WTC11 (cell line): Measurements from ENCODE around the gene GPR18. TPM values are rescaled to one million over a fixed set of nuclear protein-coding genes. Genes with fewer than 3 reads are reported as not detected.

Source experiments
- ATAC-seq: fragments of 200-7000 bp; cut with Tn5 transposase; 2 replicates; pipeline ENCODE4 v1.10.0; 2021; ENCODE audit warnings: mild to moderate bottlenecking, moderate library complexity
- CTCF ChIA-PET: fragments of 300-600 bp; sonication (Branson Sonifier 250); formaldehyde crosslinking; loops from one replicate; lab custom pipeline; 2021; ENCODE audit warnings: antibody characterized with exemption; lab: Charles Lee
- POLR2A ChIA-PET: fragments of 350-600 bp; sonication (Branson Sonifier 250); formaldehyde crosslinking; loops from one replicate; lab custom pipeline; 2021; ENCODE audit warnings: antibody characterized with exemption; lab: Charles Lee
- DNase-seq: peaks from one replicate; pipeline ENCODE4 v3.0.0; 2021; ENCODE audit warnings: low spot score
- H3K27ac Mint-ChIP-seq: 2 replicates; pipeline ENCODE4 v1.8.0; 2021; ENCODE audit warnings: mixed read lengths
- H3K27me3 Mint-ChIP-seq: 2 replicates; pipeline ENCODE4 v1.8.0; 2021; ENCODE audit warnings: low read depth, mild to moderate bottlenecking, moderate library complexity, mixed read lengths
- H3K36me3 Mint-ChIP-seq: 2 replicates; pipeline ENCODE4 v1.8.0; 2021; ENCODE audit warnings: mixed read lengths
- H3K4me1 Mint-ChIP-seq: 2 replicates; pipeline ENCODE4 v1.8.0; 2022; ENCODE audit warnings: mixed read lengths
- H3K4me3 Mint-ChIP-seq: 2 replicates; pipeline ENCODE4 v1.8.0; 2021; ENCODE audit warnings: mild to moderate bottlenecking, moderate library complexity, mixed read lengths
- H3K9me3 Mint-ChIP-seq: 2 replicates; pipeline ENCODE4 v1.8.0; 2021; ENCODE audit warnings: mixed read lengths
- ATF1 ChIP-seq: sonication (generic); formaldehyde crosslinking; IDR thresholded peaks from 2 replicates; pipeline ENCODE4 v1.8.1; 2023; ENCODE audit warnings: mild to moderate bottlenecking, moderate library complexity, missing genetic modification reagents
- ATF2 ChIP-seq: sonication (generic); formaldehyde crosslinking; IDR thresholded peaks from 2 replicates; pipeline ENCODE4 v1.8.1; 2022; ENCODE audit warnings: low read depth, missing genetic modification reagents, borderline replicate concordance
- CREM ChIP-seq: sonication (generic); formaldehyde crosslinking; IDR thresholded peaks from 2 replicates; pipeline ENCODE4 v1.8.1; 2022; ENCODE audit warnings: mild to moderate bottlenecking, missing genetic modification reagents, moderate library complexity
- E2F1 ChIP-seq: sonication (generic); formaldehyde crosslinking; IDR thresholded peaks from 2 replicates; pipeline ENCODE4 v1.8.0; 2022; ENCODE audit warnings: mild to moderate bottlenecking, missing genetic modification reagents
- ESRRA ChIP-seq: sonication (generic); formaldehyde crosslinking; IDR thresholded peaks from 2 replicates; pipeline ENCODE4 v1.8.1; 2022; ENCODE audit warnings: mild to moderate bottlenecking, missing genetic modification reagents, borderline replicate concordance
- ETV6 ChIP-seq: sonication (generic); formaldehyde crosslinking; IDR thresholded peaks from 2 replicates; pipeline ENCODE4 v1.8.1; 2022; ENCODE audit warnings: mild to moderate bottlenecking, missing genetic modification reagents
- GRHL2 ChIP-seq: fragments of 250-450 bp; sonication (Bioruptor Pico); IDR thresholded peaks from 2 replicates; pipeline ENCODE4 v1.8.0; 2022; ENCODE audit warnings: mild to moderate bottlenecking, moderate library complexity; ENCODE audit not compliant: insufficient replicate concordance, severe bottlenecking
- IRF1 ChIP-seq: sonication (generic); formaldehyde crosslinking; IDR thresholded peaks from 2 replicates; pipeline ENCODE4 v1.8.0; 2023; ENCODE audit warnings: missing genetic modification reagents
- MAX ChIP-seq: sonication (generic); formaldehyde crosslinking; IDR thresholded peaks from 2 replicates; pipeline ENCODE4 v1.8.0; 2022; ENCODE audit warnings: mild to moderate bottlenecking, missing genetic modification reagents
- MXD4 ChIP-seq: fragments of 250-450 bp; sonication (Bioruptor Pico); IDR thresholded peaks from 2 replicates; pipeline ENCODE4 v1.8.0; 2021; ENCODE audit warnings: mild to moderate bottlenecking, moderate library complexity, borderline replicate concordance
- NR3C1 ChIP-seq: sonication (generic); formaldehyde crosslinking; conservative IDR thresholded peaks from 2 replicates; pipeline ENCODE4 v1.8.1; 2023; ENCODE audit warnings: low read depth, mild to moderate bottlenecking, missing genetic modification reagents
- OVOL2 ChIP-seq: fragments of 250-450 bp; sonication (Bioruptor Pico); IDR thresholded peaks from 2 replicates; pipeline ENCODE4 v1.9.0; 2021; ENCODE audit warnings: mild to moderate bottlenecking, borderline replicate concordance
- PRDM15 ChIP-seq: sonication (generic); formaldehyde crosslinking; IDR thresholded peaks from 2 replicates; pipeline ENCODE4 v1.8.0; 2022; ENCODE audit warnings: missing genetic modification reagents
- RORB ChIP-seq: fragments of 250-450 bp; sonication (Bioruptor Pico); IDR thresholded peaks from 2 replicates; pipeline ENCODE4 v1.9.0; 2021; ENCODE audit warnings: mild to moderate bottlenecking
- TCF7 ChIP-seq: sonication (generic); formaldehyde crosslinking; IDR thresholded peaks from 2 replicates; pipeline ENCODE4 v1.8.0; 2022; ENCODE audit warnings: mild to moderate bottlenecking, low read depth, missing genetic modification reagents, moderate library complexity
- ZBTB43 ChIP-seq: sonication (generic); formaldehyde crosslinking; IDR thresholded peaks from 2 replicates; pipeline ENCODE4 v1.8.1; 2023; ENCODE audit warnings: mild to moderate bottlenecking, missing genetic modification reagents
- ZNF416 ChIP-seq: fragments of 250-450 bp; sonication (Bioruptor Pico); IDR thresholded peaks from 2 replicates; pipeline ENCODE4 v1.9.0; 2021; ENCODE audit warnings: mild to moderate bottlenecking, inconsistent platforms
- ZNF423 ChIP-seq: fragments of 250-450 bp; sonication (Bioruptor Pico); IDR thresholded peaks from 2 replicates; pipeline ENCODE4 v2.1.2; 2022; ENCODE audit warnings: mild to moderate bottlenecking, moderate library complexity
- total RNA-seq: library from RNA; stranded (reverse); gene quantifications from 3 replicates; pipeline ENCODE4 v1.2.3, GENCODE V29; 2021

Gene GPR18
- total RNA-seq, 1 experiment from 2014 or later: 0.09 TPM

GRCh38 chr13:99301056-99301838 lies 43.1 kb upstream of the GPR18 start:
- no peaks in the 10 kb centered on the region for H3K36me3 Mint-ChIP-seq
- H3K4me3 Mint-ChIP-seq: no peak overlapping the region
- no peak for TF ChIP-seq ZNF423
- TF ChIP-seq PRDM15 (CRISPR knock-in tag): no peak
- no peak for TF ChIP-seq ETV6 (CRISPR knock-in tag)
- no peak for TF ChIP-seq OVOL2 (CRISPR knock-in tag)
- no peak for TF ChIP-seq MXD4
- no peak for TF ChIP-seq ATF1 (CRISPR knock-in tag)
- no peak for TF ChIP-seq GRHL2 (CRISPR knock-in tag)
- no peak for TF ChIP-seq MAX (CRISPR knock-in tag)
- TF ChIP-seq CREM (CRISPR knock-in tag): no peak
- no peak for TF ChIP-seq RORB (CRISPR knock-in tag)
- no peak for TF ChIP-seq ESRRA (CRISPR knock-in tag)
- no peak for TF ChIP-seq NR3C1
- no peak for TF ChIP-seq ZNF416
- no peak for TF ChIP-seq IRF1 (CRISPR knock-in tag)
- no peak for TF ChIP-seq TCF7 (CRISPR knock-in tag)
- TF ChIP-seq E2F1 (CRISPR knock-in tag): no peak
- no peak for TF ChIP-seq ZBTB43
- TF ChIP-seq ATF2 (CRISPR knock-in tag): no peak
- TF ChIP-seq, all 79 proteins: peak for 0
- H3K27me3 Mint-ChIP-seq: no peaks in the 10 kb centered on the region
- POLR2A ChIA-PET: no interaction called here
- DNase-seq: no peak
- H3K4me1 Mint-ChIP-seq: peaks cover 9% of the 10 kb centered on the region
- CTCF ChIA-PET: no interaction called here
- no peak for ATAC-seq
- no peaks in the 10 kb centered on the region for H3K9me3 Mint-ChIP-seq
- H3K27ac Mint-ChIP-seq: no peak overlapping the region
